ENCODE measurements around the gene CLTA.
"Not testable (repeated sequence)": the region's sequence is repeated elsewhere in the genome, so short reads cannot be mapped to it uniquely, and the experiment has no call there.

Gene CLTA

DNA sequence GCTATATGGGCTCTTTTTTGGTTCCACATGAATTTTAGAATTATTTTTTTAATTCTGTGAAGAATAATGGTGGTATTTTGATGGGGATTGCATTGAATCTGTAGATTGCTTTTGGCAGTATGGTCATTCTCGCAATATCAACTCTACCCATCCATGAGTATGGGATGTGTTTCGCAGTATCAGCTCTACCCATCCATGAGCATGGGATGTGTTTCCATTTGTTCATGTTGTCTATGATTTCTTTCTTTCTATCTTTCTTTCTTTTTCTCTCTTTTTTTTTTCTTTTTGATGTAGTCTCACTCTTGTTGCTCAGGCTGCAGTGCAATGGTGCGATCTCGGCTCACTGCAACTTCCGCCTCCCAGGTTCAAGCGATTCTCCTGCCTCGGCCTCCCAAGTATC, 48.5 kb downstream of the CLTA start:
- FAIRE-seq; DNase-seq (ENCODE audit: low spot score): not testable (repeated sequence)

GRCh38 chr9:36239675-36240074, 49.0 kb downstream of the CLTA start:
- FAIRE-seq; DNase-seq (ENCODE audit: low spot score): not testable (repeated sequence)

DNA sequence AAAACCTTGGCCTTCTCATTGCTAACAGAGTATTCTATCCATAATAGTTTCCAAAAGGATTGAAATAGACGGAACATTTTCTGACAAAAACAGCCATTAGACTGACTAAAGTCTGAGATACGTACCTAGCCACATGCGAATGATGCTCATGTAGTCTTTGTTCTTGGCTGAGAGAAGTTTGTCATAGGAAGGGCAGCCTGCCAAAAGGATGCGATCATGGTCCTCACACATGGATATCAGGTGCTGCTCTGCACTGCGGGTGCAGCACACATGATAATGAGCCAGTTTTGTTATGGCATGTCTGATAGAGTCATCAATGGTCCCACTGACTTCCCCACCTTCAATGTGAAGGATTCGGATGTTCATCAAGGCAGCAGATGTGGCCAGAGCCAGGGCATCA, 55.2 kb downstream of the CLTA start:
- FAIRE-seq = no peak
- DNase-seq (ENCODE audit: low spot score) = no peak

DNA sequence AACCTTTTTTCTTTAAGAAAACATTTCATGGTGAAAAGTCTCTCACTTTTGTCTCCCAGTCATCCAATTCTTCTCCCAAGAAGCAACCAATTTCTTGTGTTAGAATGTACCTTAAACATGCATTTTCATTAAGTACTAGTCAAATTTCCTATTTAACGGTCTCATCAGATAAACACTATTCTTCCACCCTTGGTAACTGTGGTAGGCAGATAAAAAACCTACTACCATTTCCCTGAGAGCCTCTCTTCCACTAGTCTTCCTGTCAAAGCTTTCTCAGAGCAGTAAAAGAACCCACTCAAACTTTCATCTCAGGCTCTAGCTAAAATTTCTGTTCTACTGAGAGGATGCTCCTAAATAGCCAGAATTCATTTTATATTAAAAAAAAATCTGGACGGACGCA, 56.6 kb downstream of the CLTA start:
- no peak for FAIRE-seq

GRCh38 chr9:36248061-36248460, 57.3 kb downstream of the CLTA start:
- not testable (repeated sequence) for FAIRE-seq
- peak; percentile 36 for DNase-seq (ENCODE audit: low spot score)

More for the DNA sequence above, 56.6 kb downstream of the CLTA start:
- DNase-seq (ENCODE audit: low spot score) = no peak

DNA sequence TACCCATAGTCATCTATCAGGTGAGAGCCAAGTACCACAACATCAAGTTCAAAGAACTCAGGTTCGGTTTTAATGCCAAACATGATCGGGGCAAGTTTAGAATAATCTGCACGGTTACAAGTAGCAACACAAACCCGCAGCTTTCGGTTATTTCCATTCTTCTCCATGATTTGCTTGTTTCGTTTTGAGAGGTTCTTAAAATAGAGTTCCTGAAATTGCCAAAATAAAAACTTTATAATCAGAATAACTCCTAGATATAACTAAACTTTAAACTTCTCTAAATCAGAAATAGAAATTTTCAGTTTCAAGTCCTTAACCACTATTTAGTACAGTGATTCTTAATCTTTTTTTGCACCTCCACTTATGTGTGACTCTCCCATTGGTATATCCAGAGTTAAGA, 58.5 kb downstream of the CLTA start:
- FAIRE-seq (no peak), DNase-seq (ENCODE audit: low spot score) (no peak)

DNA sequence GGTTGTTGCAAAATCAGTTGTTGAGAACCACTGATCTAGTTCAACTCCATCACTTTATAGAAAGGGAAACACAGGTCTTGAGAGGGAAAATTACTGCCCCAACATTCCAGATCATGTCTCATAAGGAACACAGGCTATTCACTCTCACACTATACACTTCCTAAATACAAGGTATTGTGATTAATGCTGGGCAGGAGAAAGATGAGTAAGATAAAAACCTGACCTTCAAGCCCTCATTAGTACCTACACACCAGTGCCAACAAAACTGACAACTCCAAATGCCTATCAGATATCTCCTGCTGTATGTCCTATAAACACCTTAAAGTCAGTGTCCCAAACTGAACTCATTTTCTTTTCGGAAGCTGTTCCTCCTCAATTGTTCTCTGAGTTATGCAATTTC, 59.4 kb downstream of the CLTA start:
- no peak for FAIRE-seq

DNA sequence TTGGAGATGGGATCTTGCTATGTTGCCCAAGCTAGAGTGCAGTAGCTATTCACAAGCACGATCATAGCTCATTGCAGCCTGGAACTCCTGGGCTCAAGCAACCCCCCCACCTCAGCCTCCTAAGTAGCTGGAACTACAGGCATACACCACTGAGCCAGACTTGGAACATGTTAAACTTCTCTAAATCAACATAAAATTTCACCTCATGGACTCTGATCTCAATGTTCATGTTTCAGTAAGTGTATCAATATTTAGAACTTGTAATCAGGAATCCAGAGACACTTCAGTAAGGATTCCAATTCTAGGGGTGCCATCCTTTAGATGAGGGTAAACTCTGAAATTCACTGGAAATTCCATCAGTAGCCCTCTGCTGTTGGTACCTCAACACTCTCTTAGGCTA, 60.7 kb downstream of the CLTA start:
- no peak for DNase-seq (ENCODE audit: low spot score)
- no peak for FAIRE-seq

More for the DNA sequence above, 59.4 kb downstream of the CLTA start:
- no peak for DNase-seq (ENCODE audit: low spot score)

GRCh38 chr9:36258208-36258995, 67.7 kb downstream of the CLTA start, which contains the start of gene GNE:
Gene GNE, minus strand, starts transcription at chr9:36258448. Its CDS starts 9,093 bp downstream, at chr9:36249355.
- FAIRE-seq (no peak), DNase-seq (ENCODE audit: low spot score) (peak; percentile 80)

DNA sequence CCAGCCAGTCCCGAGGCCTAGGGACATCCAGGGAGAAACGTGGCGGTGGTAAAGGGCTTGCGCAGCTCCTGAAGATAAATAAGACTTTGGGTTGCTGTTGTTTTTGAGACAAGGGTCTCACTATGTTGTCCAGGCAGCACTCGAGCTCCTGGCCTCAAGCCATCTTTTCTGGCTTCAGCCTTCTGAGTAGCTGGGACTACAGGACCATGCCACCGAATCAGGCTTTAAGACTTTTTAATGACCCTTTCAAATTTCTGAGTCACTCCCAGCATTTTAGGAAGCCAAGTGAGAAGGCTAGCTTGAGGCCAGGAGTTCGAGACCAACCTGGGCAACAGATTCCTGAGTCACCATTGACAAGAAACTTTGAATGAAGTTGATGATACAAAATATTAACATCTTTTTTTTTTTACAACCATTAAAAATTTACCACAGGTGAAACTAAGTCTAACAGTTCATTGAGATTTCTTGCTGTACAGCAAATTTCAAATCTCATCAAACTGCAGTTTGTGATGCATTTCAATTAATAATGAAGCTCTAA, 68.3 kb downstream of the CLTA start:
- DNase-seq (ENCODE audit: low spot score) = no peak
- FAIRE-seq = no peak
